Measurements from ENCODE around the gene PCNT. TPM values are rescaled to one million over a fixed set of nuclear protein-coding genes. Genes with fewer than 3 reads are reported as not detected.
"Not testable (repeated sequence)": the region's sequence is repeated elsewhere in the genome, so short reads cannot be mapped to it uniquely, and the experiment has no call there.

PCNT gene
- polyA plus RNA-seq, 6 donors from 2014 or later: 4.7 to 32.5 (median 10.7) TPM

DNA sequence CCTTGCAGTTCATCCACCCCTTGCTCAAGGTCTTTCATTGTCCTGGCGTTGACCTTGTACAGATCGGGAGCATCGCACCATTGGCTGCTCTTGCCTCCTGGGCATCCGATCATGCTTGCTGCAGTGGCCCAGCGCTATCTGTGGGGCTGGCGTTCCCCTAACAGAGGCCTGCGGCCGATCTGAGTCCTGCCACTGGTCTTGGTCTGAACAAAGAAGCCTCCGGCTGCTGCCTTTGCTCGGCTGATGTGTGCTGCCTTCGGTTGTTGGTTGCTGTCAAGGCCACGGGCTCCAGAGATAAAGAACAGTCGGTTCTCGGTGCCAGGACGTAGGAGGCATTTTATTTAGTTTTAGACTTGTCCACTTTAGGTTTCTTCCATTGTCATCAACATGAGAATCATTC, 39.0 kb downstream of the PCNT start:
- peaks cover 0 to 4% (median 0%) of the 10 kb centered on the region in 3 donors for H3K4me1 Mint-ChIP-seq
- peak overlapping the region in 2 of 6 donors; percentile 34 to 82 for H3K27ac Mint-ChIP-seq
- H3K27me3 Mint-ChIP-seq: no peaks in the 10 kb centered on the region
- H3K9me3 Mint-ChIP-seq: no peaks in the 10 kb centered on the region
- DNase-seq (no peak), ATAC-seq (ENCODE audit: low read depth in 2 of 2) (no peak)
- no peak overlapping the region for H3K4me3 Mint-ChIP-seq
- peaks cover 8 to 17% of the 10 kb centered on the region in 2 donors for H3K36me3 Mint-ChIP-seq

DNA sequence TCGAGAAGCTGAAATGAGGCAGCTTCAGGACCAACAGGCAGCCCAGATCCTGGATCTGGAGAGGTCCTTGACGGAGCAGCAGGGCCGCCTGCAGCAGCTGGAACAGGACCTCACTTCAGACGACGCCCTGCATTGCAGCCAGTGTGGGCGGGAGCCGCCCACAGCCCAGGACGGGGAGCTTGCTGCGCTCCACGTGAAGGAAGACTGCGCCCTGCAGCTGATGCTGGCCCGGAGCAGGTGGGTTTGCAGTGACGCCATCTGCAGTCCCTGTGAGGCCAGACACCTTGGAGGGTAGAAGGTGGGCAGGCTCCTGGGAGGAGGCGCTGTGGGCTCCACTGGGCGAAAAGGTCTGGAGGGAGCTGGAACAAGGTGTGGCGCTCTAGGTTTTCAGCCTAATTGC, 39.7 kb downstream of the PCNT start:
- no peaks in the 10 kb centered on the region for H3K9me3 Mint-ChIP-seq
- ATAC-seq (ENCODE audit: low read depth in 2 of 2) (no peak), DNase-seq (no peak)
- H3K4me1 Mint-ChIP-seq: peaks cover 4 to 7% (median 7%) of the 10 kb centered on the region in 3 donors
- H3K4me3 Mint-ChIP-seq: no peak overlapping the region
- H3K36me3 Mint-ChIP-seq: peaks cover 8 to 18% of the 10 kb centered on the region in 2 donors
- no peaks in the 10 kb centered on the region for H3K27me3 Mint-ChIP-seq
- no peak overlapping the region for H3K27ac Mint-ChIP-seq

DNA sequence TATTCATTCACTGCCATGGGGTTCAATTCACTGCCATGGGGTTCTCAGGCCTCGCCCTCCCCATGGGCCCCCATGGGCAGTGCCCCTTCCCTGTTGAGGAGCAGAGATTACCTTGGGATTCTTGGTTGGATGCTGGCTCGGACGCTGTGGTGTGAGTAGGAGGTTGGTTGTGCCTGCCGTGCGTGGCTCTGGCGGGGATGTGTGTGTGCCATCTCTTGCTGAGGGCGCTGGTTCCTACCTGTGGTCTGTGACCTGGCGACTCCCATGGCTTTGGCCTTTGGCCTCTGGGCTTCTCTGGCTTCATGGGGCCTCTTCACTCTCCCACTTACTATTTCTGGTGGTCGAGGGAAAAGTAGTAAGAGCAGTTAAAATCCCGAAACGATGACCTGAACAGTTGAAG, 42.1 kb downstream of the PCNT start:
- H3K4me3 Mint-ChIP-seq: no peak overlapping the region
- peak overlapping the region in 2 of 6 donors; percentile 32 to 58 for H3K27ac Mint-ChIP-seq
- peaks cover 15 to 25% (median 18%) of the 10 kb centered on the region in 3 donors for H3K4me1 Mint-ChIP-seq
- ATAC-seq (ENCODE audit: low read depth in 2 of 2) (no peak), DNase-seq (no peak)
- peaks cover 8 to 21% of the 10 kb centered on the region in 2 donors for H3K36me3 Mint-ChIP-seq
- no peaks in the 10 kb centered on the region for H3K9me3 Mint-ChIP-seq
- no peaks in the 10 kb centered on the region for H3K27me3 Mint-ChIP-seq

DNA sequence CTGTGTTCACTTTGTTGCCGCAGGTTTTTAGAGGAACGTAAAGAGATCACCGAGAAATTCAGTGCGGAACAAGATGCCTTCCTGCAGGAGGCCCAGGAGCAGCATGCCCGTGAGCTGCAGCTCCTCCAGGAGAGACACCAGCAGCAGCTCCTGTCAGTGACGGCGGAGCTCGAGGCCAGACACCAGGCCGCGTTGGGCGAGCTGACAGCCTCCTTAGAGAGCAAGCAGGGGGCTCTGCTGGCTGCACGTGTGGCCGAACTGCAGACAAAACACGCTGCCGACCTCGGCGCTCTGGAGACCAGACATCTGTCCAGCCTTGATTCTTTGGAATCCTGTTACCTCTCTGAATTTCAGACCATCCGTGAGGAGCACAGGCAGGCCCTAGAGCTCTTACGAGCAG, 42.6 kb downstream of the PCNT start:
- ATAC-seq (ENCODE audit: low read depth in 2 of 2): no peak
- peaks cover 16 to 25% (median 18%) of the 10 kb centered on the region in 3 donors for H3K4me1 Mint-ChIP-seq
- no peaks in the 10 kb centered on the region for H3K27me3 Mint-ChIP-seq
- DNase-seq: no peak
- no peaks in the 10 kb centered on the region for H3K9me3 Mint-ChIP-seq
- peak overlapping the region in 1 of 6 donors; percentile 38 for H3K27ac Mint-ChIP-seq
- peaks cover 8 to 19% of the 10 kb centered on the region in 2 donors for H3K36me3 Mint-ChIP-seq
- peak overlapping the region in 1 of 8 donors; percentile 54 for H3K4me3 Mint-ChIP-seq

DNA sequence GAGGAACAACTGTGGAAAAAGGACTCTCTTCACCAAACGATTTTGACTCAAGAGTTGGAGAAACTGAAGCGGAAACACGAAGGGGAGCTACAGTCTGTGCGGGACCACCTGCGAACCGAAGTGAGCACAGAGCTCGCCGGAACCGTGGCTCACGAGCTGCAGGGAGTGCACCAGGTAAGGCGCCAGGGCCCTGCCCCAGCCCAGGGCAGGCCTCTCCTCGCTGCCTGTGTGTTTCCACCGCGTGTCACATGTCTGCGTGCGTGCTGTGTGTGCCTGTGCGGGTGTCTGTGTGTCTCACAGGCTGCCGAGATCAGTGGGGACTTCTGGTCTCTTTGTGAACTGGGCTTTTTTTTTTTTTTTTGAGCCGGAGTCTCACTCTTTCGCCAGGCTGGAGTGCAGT, 43.0 kb downstream of the PCNT start:
- H3K4me1 Mint-ChIP-seq: peaks cover 18 to 25% (median 20%) of the 10 kb centered on the region in 3 donors
- ATAC-seq (ENCODE audit: low read depth in 2 of 2): no peak
- no peak overlapping the region for H3K4me3 Mint-ChIP-seq
- H3K27me3 Mint-ChIP-seq: no peaks in the 10 kb centered on the region
- peak overlapping the region in 2 of 6 donors; percentile 38 to 63 for H3K27ac Mint-ChIP-seq
- peaks cover 8 to 15% of the 10 kb centered on the region in 2 donors for H3K36me3 Mint-ChIP-seq
- H3K9me3 Mint-ChIP-seq: no peaks in the 10 kb centered on the region
- no peak for DNase-seq

DNA sequence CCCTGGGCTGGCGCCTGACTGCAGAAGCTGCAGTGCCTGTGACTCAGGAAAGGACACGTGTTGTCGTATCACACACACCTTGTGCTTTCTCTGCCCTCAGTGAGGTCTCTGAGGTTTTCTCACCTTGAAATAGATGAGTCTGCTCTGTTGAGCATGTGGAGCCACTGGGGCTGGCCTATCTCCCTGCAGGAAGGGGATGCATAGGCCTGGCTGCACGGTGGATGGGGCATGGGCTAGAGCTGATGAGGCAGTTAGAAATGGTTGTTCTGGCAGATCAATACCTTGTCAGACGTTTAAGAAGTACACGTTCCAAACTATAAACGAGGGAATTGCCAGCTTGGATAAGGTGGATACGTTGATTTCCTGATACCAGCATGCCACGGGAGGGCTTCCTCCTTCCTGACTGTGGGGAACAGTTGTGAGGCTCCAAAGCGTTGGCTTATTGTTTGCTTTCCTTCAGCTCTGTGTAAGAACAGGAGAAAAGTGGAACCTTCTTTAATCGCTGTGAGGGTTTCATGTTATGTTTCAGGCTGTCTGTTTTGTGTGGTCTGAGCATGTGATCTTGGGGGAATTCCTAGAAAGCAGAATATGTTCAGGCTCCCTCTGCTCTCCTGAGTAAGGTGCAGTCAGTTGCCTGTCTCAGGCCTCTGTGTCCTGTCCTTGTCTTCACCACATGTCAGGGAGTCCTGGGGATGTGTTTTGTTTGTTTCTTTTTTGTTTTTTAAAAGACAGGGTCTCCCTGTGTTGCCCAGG, 44.8 kb downstream of the PCNT start:
- peak; percentile 12 for DNase-seq
- peaks cover under 1 to 8% of the 10 kb centered on the region in 2 donors for H3K36me3 Mint-ChIP-seq

DNA sequence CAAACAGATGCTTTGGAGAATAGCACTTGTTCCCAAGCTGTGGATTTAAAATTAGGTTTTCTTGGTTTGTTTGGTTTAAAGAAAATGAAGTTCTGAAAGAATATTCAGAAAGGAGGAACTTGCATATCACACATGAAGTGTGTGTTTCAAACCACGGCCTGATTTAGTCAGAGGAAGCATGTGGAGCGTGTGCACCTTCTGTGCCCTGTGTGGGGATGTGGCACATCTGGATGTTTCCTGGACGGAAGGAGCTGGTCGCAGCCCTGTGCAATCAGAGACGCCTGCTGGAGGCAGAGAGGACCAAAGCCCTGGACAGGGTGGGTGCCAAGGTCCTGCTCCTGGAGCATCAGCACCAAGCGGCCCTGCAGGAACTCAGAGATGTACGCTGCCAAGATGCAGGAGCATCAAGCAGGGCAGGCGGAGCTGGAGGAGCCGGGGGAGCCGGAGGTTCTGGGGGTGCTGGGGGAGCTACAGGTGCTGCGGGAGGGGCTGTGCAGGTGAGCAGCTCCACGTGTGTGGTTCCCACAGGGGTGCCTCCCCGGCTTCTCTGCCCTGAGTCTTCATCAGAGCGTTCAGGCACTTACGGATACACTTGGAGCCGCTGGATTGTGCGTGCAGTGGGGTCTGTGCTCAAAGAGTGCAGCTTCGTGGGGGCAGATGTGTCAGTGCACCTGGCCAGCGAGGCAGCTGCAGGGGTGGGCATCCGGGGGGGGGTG, 45.7 kb downstream of the PCNT start:
- peak overlapping the region in 4 of 6 donors; percentile 25 to 93 (median 70) for H3K27ac Mint-ChIP-seq
- DNase-seq (no peak), ATAC-seq (ENCODE audit: low read depth in 2 of 2) (peak; percentile 52 to 63)
- peak overlapping the region in 6 of 8 donors; percentile 52 to 83 (median 65) for H3K4me3 Mint-ChIP-seq
- H3K27me3 Mint-ChIP-seq: no peaks in the 10 kb centered on the region
- peaks cover 0 to 8% of the 10 kb centered on the region in 2 donors for H3K36me3 Mint-ChIP-seq
- no peaks in the 10 kb centered on the region for H3K9me3 Mint-ChIP-seq
- peaks cover 14 to 25% (median 20%) of the 10 kb centered on the region in 3 donors for H3K4me1 Mint-ChIP-seq

More for the DNA sequence above, 44.8 kb downstream of the PCNT start:
- Mint-ChIP-seq H3K4me3 (peak overlapping the region in 7 of 8 donors; percentile 52 to 83 (median 62)), H3K4me1 (peaks cover 14 to 25% (median 20%) of the 10 kb centered on the region in 3 donors), H3K27ac (peak overlapping the region in 5 of 6 donors; percentile 66 to 84 (median 74)), H3K9me3 (no peaks in the 10 kb centered on the region), H3K27me3 (no peaks in the 10 kb centered on the region)
- peak; percentile 85 to 87 for ATAC-seq (ENCODE audit: low read depth in 2 of 2)

DNA sequence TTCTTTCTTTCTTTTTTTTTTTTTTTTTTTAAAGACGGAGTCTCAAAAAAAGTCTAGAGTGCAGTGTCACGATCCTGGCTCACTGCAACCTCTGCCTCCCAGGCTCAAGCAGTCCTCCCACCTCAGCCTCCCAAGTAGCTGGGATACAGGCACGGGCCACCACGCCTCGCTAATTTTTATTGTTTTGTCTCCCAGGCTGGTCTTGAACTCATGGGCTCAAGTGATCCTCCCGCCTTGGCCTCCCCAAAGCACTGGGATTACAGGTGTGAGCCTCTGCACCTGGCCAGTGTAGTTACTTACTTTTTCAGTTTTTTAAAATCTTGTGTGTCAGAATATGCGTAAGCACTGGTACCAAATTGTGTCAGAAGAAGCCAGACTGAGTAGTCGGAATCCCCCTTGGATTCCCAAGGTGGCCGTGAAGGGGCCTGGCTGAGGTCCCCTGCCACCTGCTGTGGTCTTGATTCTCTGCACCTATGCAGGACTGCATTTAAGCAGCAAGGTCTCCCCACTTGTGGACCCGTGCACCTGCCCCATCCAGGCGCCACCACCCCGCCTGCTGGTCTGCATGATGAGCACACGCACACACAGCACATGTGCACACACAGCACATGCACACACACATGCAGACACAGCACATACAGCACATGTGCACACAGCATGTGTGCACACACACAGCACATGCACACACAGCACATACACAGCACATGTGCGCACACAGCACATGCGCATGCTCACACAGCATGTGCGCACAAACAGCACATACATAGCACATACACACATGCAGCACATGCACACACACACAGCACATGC, 47.5 kb downstream of the PCNT start:
- ATAC-seq (ENCODE audit: low read depth in 2 of 2) (no peak), DNase-seq (no peak)
- Mint-ChIP-seq H3K36me3 (peaks cover 0 to 8% of the 10 kb centered on the region in 2 donors), H3K4me3 (no peak overlapping the region), H3K27ac (peak overlapping the region in 2 of 6 donors; percentile 59 to 83), H3K9me3 (no peaks in the 10 kb centered on the region), H3K27me3 (no peaks in the 10 kb centered on the region), H3K4me1 (peaks cover 14 to 25% (median 20%) of the 10 kb centered on the region in 3 donors)

DNA sequence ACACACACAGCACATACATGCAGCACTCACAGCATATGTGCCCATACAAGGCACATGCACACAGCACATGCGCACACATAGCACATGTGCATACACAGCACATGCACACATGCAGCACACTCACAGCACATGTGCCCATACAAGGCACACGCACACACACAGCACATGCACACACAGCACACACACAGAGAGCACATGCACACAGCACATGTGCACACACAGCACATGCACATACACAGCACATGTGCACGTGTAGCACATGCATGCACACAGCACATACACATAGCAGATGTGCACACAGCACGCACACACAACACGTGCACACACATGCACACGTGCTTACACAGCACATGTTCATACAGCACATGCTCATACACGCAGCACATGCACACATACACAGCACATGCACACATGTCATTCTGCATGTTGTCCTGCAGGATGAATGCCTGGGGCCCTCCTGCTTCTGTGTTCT, 48.1 kb downstream of the PCNT start:
- H3K4me1 Mint-ChIP-seq: peaks cover 14 to 25% (median 22%) of the 10 kb centered on the region in 3 donors
- H3K27me3 Mint-ChIP-seq: no peaks in the 10 kb centered on the region
- H3K4me3 Mint-ChIP-seq: no peak overlapping the region
- peak overlapping the region in 2 of 6 donors; percentile 30 to 59 for H3K27ac Mint-ChIP-seq
- no peaks in the 10 kb centered on the region for H3K9me3 Mint-ChIP-seq
- peaks cover 0 to 4% of the 10 kb centered on the region in 2 donors for H3K36me3 Mint-ChIP-seq
- DNase-seq: no peak
- ATAC-seq (ENCODE audit: low read depth in 2 of 2): no peak

DNA sequence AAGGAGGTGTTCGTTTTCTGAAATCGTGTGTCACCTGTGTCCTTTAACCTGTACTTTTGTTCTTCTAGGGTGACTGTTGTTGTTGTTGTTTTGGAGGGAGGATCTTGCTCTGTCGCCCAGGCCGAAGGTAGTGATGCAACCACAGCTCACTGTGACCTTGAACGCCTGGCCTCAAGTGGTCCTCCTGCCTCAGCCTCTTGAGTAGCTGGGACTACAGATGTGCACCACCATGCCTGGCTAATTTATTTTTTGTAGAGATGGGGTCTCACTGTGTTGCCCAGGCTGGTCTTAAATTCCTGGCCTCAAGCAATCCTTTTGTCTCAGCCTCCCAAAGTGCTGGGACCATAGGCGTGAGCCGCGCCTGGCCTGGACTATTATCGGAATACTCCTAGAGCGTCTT, 49.0 kb downstream of the PCNT start:
- H3K4me1 Mint-ChIP-seq: peaks cover 16 to 25% (median 25%) of the 10 kb centered on the region in 3 donors
- H3K36me3 Mint-ChIP-seq; H3K9me3 Mint-ChIP-seq; DNase-seq; H3K27ac Mint-ChIP-seq; ATAC-seq (ENCODE audit: low read depth in 2 of 2); H3K27me3 Mint-ChIP-seq; H3K4me3 Mint-ChIP-seq: not testable (repeated sequence)

DNA sequence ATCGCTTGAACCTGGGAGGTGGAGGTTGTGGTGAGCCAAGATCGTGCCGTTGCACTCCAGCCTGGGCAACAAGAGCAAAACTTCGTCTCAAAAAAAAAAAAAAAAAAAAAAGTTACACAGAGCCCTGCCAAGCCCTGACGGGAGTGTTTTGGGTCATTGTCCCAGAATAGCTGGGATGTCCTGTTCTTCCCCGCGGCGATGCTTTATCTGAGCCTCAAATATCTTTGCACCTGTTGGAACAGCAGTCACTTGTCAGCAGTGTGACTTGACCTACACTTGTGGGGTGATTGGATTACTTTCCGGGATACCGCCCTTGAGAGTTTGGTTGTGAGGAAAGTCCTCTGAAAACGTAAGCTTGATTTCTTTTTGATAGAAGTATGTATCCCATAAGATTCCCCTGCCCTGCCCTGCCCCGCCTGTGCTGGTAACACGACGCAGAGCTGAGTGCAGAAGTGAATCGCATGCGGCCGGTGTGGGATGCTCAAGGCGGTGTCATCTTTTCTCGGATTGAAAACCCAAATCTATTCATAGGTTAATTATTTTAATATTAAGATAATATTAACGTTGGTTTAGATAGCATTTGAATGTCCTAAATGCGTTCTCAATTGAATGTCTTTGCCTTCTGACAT, 50.9 kb downstream of the PCNT start:
- Mint-ChIP-seq H3K4me1 (peaks cover 4 to 15% (median 11%) of the 10 kb centered on the region in 3 donors), H3K9me3 (peaks cover 0 to 6% (median 0%) of the 10 kb centered on the region in 7 donors), H3K27me3 (no peaks in the 10 kb centered on the region), H3K36me3 (peaks cover 5 to 12% of the 10 kb centered on the region in 2 donors), H3K4me3 (no peak overlapping the region), H3K27ac (no peak overlapping the region)
- DNase-seq: no peak
- no peak for ATAC-seq (ENCODE audit: low read depth in 2 of 2)

DNA sequence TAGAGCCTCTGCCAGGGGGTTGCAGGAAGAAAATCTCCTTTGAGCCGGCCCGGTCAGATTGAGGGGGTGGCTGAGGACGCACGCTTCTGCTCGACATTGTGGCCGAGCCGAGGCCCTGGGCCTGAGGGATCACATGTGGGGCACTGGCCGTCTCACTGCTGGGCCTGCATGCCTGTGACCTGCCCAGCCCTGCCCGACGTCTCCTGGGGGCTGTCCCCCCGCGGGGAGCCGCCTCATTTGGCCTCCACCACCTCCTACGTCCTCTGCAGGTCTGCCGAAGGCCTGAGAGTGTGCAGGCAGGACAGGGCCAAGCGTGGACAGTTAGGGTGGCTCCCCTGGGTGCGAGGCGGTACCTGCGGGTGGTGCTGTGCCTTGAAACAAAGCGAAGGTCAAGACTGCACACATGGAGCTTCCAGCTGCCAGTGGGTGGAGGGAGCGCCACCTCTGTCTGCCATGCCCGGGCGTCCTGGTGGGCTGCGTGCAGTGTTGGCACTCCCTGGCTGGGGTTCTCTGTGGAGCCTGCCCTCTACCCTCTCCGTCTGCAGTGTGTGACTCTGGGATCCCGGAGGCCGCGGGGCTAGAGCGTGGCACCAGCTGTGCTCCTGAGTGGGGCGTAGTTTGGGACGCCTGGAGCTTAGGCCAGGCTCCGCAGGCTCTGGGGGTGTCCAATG, 51.7 kb downstream of the PCNT start:
- H3K4me1 Mint-ChIP-seq: peaks cover 4 to 15% (median 4%) of the 10 kb centered on the region in 3 donors
- peaks cover 0 to 6% (median 0%) of the 10 kb centered on the region in 7 donors for H3K9me3 Mint-ChIP-seq
- DNase-seq (no peak), ATAC-seq (ENCODE audit: low read depth in 2 of 2) (no peak)
- peak overlapping the region in 1 of 6 donors; percentile 59 for H3K27ac Mint-ChIP-seq
- no peaks in the 10 kb centered on the region for H3K27me3 Mint-ChIP-seq
- no peak overlapping the region for H3K4me3 Mint-ChIP-seq
- H3K36me3 Mint-ChIP-seq: peaks cover 5 to 12% of the 10 kb centered on the region in 2 donors
